ENCODE results near the gene CSAG3. TPM values are rescaled to one million over a fixed set of nuclear protein-coding genes. Genes with fewer than 3 reads are reported as not detected.
"Not testable (repeated sequence)": the region's sequence is repeated elsewhere in the genome, so short reads cannot be mapped to it uniquely, and the experiment has no call there.

Gene CSAG3
- total RNA-seq, 4 donors from 2014 or later = not detected

DNA sequence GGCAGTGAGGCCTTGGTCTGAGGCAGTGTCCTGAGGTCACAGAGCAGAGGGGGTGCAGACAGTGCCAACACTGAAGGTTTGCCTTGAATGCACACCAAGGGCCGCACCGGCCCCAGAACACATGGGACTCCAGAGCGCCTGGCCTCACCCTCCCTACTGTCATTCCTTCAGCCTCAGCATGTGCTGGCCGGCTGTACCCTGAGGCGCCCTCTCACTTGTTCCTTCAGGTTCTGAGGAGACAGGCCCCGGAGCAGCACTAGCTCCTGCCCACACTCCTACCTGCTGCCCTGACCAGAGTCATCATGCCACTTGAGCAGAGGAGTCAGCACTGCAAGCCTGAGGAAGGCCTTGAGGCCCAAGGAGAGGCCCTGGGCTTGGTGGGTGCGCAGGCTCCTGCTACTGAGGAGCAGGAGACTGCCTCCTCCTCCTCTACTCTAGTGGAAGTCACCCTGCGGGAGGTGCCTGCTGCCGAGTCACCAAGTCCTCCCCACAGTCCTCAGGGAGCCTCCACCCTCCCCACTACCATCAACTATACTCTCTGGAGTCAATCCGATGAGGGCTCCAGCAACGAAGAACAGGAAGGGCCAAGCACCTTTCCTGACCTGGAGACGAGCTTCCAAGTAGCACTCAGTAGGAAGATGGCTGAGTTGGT, 23.0 kb upstream of the CSAG3 start:
- TF ChIP-seq POLR2A (IDR thresholded peaks at IDR 0.05) (no peak), CTCF (IDR thresholded peaks at IDR 0.05) (no peak)
- DNase-seq = peak in 1 of 3 donors; percentile 14
- H3K4me3 ChIP-seq = no peak overlapping the region

DNA sequence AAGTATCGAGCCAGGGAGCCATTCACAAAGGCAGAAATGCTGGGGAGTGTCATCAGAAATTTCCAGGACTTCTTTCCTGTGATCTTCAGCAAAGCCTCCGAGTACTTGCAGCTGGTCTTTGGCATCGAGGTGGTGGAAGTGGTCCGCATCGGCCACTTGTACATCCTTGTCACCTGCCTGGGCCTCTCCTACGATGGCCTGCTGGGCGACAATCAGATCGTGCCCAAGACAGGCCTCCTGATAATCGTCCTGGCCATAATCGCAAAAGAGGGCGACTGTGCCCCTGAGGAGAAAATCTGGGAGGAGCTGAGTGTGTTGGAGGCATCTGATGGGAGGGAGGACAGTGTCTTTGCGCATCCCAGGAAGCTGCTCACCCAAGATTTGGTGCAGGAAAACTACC, 22.5 kb upstream of the CSAG3 start:
- H3K27me3 ChIP-seq, H3K4me1 ChIP-seq, H3K36me3 ChIP-seq, H3K9me3 ChIP-seq, H3K4me3 ChIP-seq, H3K27ac ChIP-seq: not testable (repeated sequence)
- DNase-seq = peak in 1 of 3 donors; percentile 27

More for the DNA sequence above, 23.0 kb upstream of the CSAG3 start:
- Histone ChIP-seq H3K36me3 (no peaks in the 10 kb centered on the region), H3K4me1 (no peaks in the 10 kb centered on the region), H3K27me3 (no peaks in the 10 kb centered on the region), H3K27ac (no peak overlapping the region), H3K9me3 (no peaks in the 10 kb centered on the region)

GRCh38 chrX:152738560-152738959, 20.5 kb upstream of the CSAG3 start:
- Histone ChIP-seq H3K4me1 (no peaks in the 10 kb centered on the region), H3K36me3 (no peaks in the 10 kb centered on the region), H3K9me3 (no peaks in the 10 kb centered on the region), H3K27ac (no peak overlapping the region), H3K4me3 (no peak overlapping the region), H3K27me3 (no peaks in the 10 kb centered on the region)
- no peak for DNase-seq
- no peak for TF ChIP-seq CTCF (IDR thresholded peaks at IDR 0.05)
- no peak for TF ChIP-seq POLR2A (IDR thresholded peaks at IDR 0.05)

- not testable (repeated sequence) for H3K4me1 ChIP-seq, H3K4me3 ChIP-seq, H3K9me3 ChIP-seq, H3K27me3 ChIP-seq, H3K27ac ChIP-seq, DNase-seq, H3K36me3 ChIP-seq
Measured at GRCh38 chrX:152753686-152754650, 5.0 kb upstream of the CSAG3 start, which contains the start of gene MAGEA2. TSS of gene MAGEA2 (minus strand) at chrX:152753842. CDS start at chrX:152751363, 2,479 bp downstream.

DNA sequence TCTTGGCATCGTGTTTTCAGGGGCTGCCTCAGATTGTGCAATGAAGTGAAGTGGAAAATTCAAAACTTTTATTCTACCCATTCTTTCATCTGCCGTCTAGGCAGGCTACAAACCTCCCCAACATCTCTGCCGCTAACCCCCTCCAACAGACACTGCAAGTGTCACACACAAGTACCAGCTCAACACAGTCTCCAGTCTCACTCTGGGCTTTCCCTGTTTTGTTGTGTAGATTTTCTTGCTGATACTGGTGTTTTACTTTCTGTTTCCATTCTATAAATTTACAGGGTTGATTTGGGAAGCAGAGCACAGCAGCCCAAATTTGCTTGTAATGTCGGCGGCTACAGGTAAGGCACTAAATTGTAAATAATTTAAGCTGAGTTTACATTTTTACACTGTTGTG, 4.1 kb upstream of the CSAG3 start:
- H3K36me3 ChIP-seq, H3K27me3 ChIP-seq, H3K27ac ChIP-seq, H3K4me3 ChIP-seq, DNase-seq, H3K4me1 ChIP-seq, H3K9me3 ChIP-seq: not testable (repeated sequence)

DNA sequence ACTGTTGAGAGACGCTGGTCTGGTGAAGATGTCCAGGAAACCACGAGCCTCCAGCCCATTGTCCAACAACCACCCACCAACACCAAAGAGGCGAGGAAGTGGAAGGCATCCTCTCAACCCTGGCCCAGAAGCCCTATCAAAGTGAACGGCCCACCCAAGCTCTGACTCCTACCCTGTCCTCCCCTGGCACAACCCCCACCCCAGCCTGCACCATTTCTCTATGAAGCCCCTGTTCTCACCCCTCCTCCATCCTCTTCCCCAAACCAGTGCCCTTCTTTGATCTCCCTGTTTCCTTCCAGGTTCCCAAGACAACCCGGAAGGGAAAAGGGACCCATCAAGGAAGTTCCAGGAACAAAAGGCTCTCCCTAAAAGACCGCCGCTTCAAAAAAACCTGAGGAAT, 526 bp downstream of the CSAG3 start:
- H3K27ac ChIP-seq, H3K36me3 ChIP-seq, H3K9me3 ChIP-seq, DNase-seq, H3K4me1 ChIP-seq, H3K4me3 ChIP-seq, H3K27me3 ChIP-seq: not testable (repeated sequence)

DNA sequence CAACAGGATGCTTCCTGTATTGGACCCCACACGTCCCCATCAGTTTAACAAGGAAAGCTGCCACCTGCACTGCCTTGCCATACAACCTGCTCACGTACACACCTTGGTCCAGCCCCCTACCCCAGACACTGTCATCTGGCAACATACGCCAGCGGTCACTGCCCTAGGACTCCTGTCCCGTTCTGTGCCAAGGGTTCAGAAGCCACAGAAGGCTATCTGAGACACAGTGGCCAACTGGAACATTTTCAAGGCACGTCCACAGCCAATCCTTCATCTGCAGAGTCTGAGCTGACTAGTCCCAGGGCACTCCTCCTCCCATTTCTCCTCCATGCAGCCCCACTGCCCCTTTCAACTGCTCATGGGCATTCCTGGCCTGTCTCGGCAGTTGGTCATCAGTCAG, 2.6 kb downstream of the CSAG3 start:
- H3K36me3 ChIP-seq, H3K27me3 ChIP-seq, DNase-seq, H3K4me1 ChIP-seq, H3K4me3 ChIP-seq, H3K9me3 ChIP-seq, H3K27ac ChIP-seq: not testable (repeated sequence)

DNA sequence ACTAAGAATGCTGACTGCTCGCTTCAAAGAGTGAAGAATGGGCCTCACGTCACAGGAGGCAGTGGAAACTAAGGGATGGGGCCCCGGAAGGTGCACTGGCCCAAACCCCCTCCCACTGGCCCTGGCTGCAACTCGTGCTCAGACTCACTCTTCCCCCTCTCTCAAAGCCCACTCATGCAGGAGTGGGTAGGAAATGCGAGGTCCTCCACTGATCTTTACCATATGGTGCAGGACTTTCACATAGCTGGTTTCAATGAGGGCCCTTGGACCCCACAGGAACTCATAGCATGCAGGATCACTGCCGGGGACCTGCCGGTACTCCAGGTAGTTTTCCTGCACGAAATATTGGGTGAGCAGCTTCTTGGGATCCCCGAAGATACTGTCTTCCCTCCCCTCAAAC, 7.5 kb downstream of the CSAG3 start:
- not testable (repeated sequence) for H3K36me3 ChIP-seq, H3K4me3 ChIP-seq, H3K27ac ChIP-seq, DNase-seq, H3K4me1 ChIP-seq, H3K27me3 ChIP-seq, H3K9me3 ChIP-seq

- H3K4me3 ChIP-seq, H3K36me3 ChIP-seq, H3K27me3 ChIP-seq, H3K4me1 ChIP-seq, DNase-seq, H3K27ac ChIP-seq, H3K9me3 ChIP-seq: not testable (repeated sequence)
Measured at GRCh38 chrX:152769549-152770289, 10.7 kb downstream of the CSAG3 start, which contains the start of gene MAGEA6. TSS of gene MAGEA6 (minus strand) at chrX:152769689. CDS start at chrX:152767650, 2,039 bp downstream.

DNA sequence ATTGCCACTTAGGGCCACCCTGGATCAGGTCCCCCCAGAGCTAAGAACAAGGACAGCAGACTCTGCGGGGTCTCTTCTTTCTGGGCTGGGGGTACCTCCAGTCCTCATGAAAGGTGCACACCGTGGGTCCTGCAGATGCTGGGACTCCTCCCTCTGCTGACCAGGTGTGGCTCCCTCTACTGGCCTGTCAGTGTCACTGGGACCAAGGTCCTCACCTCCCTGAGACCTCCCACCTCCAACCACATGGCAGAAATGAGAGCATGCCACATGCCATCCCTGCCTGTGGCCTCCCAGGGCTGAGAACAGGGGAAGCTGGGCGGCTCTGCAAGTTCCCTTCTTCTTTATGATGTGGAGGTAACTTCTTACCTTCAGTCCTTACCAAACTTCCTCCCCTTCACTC, 28.0 kb downstream of the CSAG3 start:
- DNase-seq, H3K4me1 ChIP-seq, H3K4me3 ChIP-seq: not testable (repeated sequence)

More for the DNA sequence above, 28.0 kb downstream of the CSAG3 start:
- H3K36me3 ChIP-seq, H3K27ac ChIP-seq, H3K27me3 ChIP-seq, H3K9me3 ChIP-seq: not testable (repeated sequence)

Measured in Peyer's patch (tissue), 4 donors.